Mucosa of descending colon (tissue), 3 donors: ENCODE results near the gene MYO7B. TPM values are rescaled to one million over a fixed set of nuclear protein-coding genes. Genes with fewer than 3 reads are reported as not detected.

Source experiments
- ATAC-seq: fragments of 200-7000 bp; cut with Tn5 transposase; one replicate; pipeline ENCODE4 v1.9.1; 2020; ENCODE audit warnings: mild to moderate bottlenecking, moderate library complexity
- DNase-seq, 3 donors: peaks; one replicate each; pipeline ENCODE4 v3.0.0-alpha.2; 2020
- H3K36me3 ChIP-seq: fragments of 200-600 bp; one replicate; pipeline ENCODE4 v1.8.0; 2021; ENCODE audit warnings: low read depth, mild to moderate bottlenecking
- H3K4me1 ChIP-seq: fragments of 200-600 bp; one replicate; pipeline ENCODE4 v1.8.0; 2021; ENCODE audit warnings: low read depth, mild to moderate bottlenecking
- H3K4me3 ChIP-seq: fragments of 200-600 bp; one replicate; pipeline ENCODE4 v1.8.0; 2021; ENCODE audit warnings: mild to moderate bottlenecking
- H3K9me3 ChIP-seq: fragments of 200-600 bp; one replicate; pipeline ENCODE4 v1.8.0; 2021; ENCODE audit warnings: mild to moderate bottlenecking
- CTCF ChIP-seq: fragments of 200-600 bp; IDR thresholded peaks from one replicate; pipeline ENCODE4 v1.8.0; 2022; ENCODE audit warnings: antibody characterized with exemption, mild to moderate bottlenecking
- intact Hi-C, 2 donors: fragments of 100-400 bp; cut with DNase I in 1 of 2; cut with micrococcal nuclease in 1 of 2; formaldehyde crosslinking; loops; one replicate each; pipeline versions ENCODE4 v1.11.0 to v1.11.1; 2022; cut with DNase I, micrococcal nuclease
- total RNA-seq, 3 donors: library from RNA; stranded (reverse); fragmentation: NEBNext Ultra II Directional in 2 of 3; extraction: Animal tissue kit (Norgen Biotek cat#: 25700) in 2 of 3; gene quantifications; one replicate each; pipeline versions ENCODE4 v1.2.1 to v1.2.4, GENCODE V29; 2021 to 2023
- donor health status: DM: no; HTN: no; CAD: no; lungs with moderate emphysema.
- donor health status: DM: no; HTN: no; CAD: no.
- donor health status: DM: no; HTN: yes; CAD: no.

The MYO7B gene
- total RNA-seq, 3 donors from 2014 or later: 118 to 305 (median 199) TPM

- Histone ChIP-seq H3K4me1 (no peaks in the 10 kb centered on the region), H3K36me3 (no peaks in the 10 kb centered on the region), H3K4me3 (no peak overlapping the region), H3K9me3 (no peaks in the 10 kb centered on the region)
- intact Hi-C loops: no loop called here
- no peak for TF ChIP-seq CTCF
- DNase-seq (no peak), ATAC-seq (no peak)
Measured at GRCh38 chr2:127578411-127578810, 42.9 kb downstream of the MYO7B start.

GRCh38 chr2:127579231-127579630 is 43.7 kb downstream of the MYO7B start:
- Histone ChIP-seq H3K9me3 (no peaks in the 10 kb centered on the region), H3K36me3 (no peaks in the 10 kb centered on the region), H3K4me3 (no peak overlapping the region), H3K4me1 (no peaks in the 10 kb centered on the region)
- DNase-seq (peak in 1 of 3 donors; percentile 14), ATAC-seq (no peak)
- intact Hi-C loops: no loop called here
- no peak for TF ChIP-seq CTCF

GRCh38 chr2:127580167-127581049 is 44.9 kb downstream of the MYO7B start:
- DNase-seq: no peak
- no peaks in the 10 kb centered on the region for H3K9me3 ChIP-seq
- H3K36me3 ChIP-seq: no peaks in the 10 kb centered on the region
- no peak for ATAC-seq
- no peak for TF ChIP-seq CTCF
- H3K4me1 ChIP-seq: no peaks in the 10 kb centered on the region
- H3K4me3 ChIP-seq: no peak overlapping the region
- intact Hi-C loops: no loop called here

GRCh38 chr2:127581050-127581345 is 45.5 kb downstream of the MYO7B start:
- no peak for DNase-seq
- Histone ChIP-seq H3K4me1 (no peaks in the 10 kb centered on the region), H3K9me3 (no peaks in the 10 kb centered on the region), H3K36me3 (no peaks in the 10 kb centered on the region), H3K4me3 (no peak overlapping the region)
- intact Hi-C loops: no loop called here
- no peak for TF ChIP-seq CTCF
- no peak for ATAC-seq

- H3K36me3 ChIP-seq: no peaks in the 10 kb centered on the region
- no peak for TF ChIP-seq CTCF
- no peak overlapping the region for H3K4me3 ChIP-seq
- intact Hi-C loops: no loop called here
- DNase-seq: no peak
- H3K4me1 ChIP-seq: no peaks in the 10 kb centered on the region
- no peaks in the 10 kb centered on the region for H3K9me3 ChIP-seq
- ATAC-seq: no peak
Measured at GRCh38 chr2:127581516-127582490, 46.3 kb downstream of the MYO7B start.
